Vagina (tissue), 2 donors: ENCODE measurements around the gene EDRF1. TPM values are rescaled to one million over a fixed set of nuclear protein-coding genes. Genes with fewer than 3 reads are reported as not detected.

Experiments used
- DNase-seq, 2 donors: peaks; one replicate each; pipeline ENCODE4 v3.0.0-alpha.2; 2017; ENCODE audit errors: extremely low spot score in 2 of 2
- H3K27ac ChIP-seq: fragments of 200-600 bp; sonication (generic); one replicate; pipeline ENCODE4 v1.5.1; 2019
- H3K27me3 ChIP-seq: fragments of 200-600 bp; sonication (generic); one replicate; pipeline ENCODE4 v1.5.1; 2019
- H3K36me3 ChIP-seq, 2 donors: fragments of 200-600 bp; sonication (generic); one replicate each; pipeline ENCODE4 v1.5.1; 2017 to 2019
- H3K4me1 ChIP-seq: fragments of 200-600 bp; sonication (generic); one replicate; pipeline ENCODE4 v1.5.1; 2019
- H3K4me3 ChIP-seq, 2 donors: fragments of 200-600 bp; sonication (generic); 1 replicate in 1 of 2; 2 replicates in 1 of 2; pipeline ENCODE4 v1.5.1; 2016 to 2019
- H3K9me3 ChIP-seq: fragments of 200-600 bp; sonication (generic); one replicate; pipeline ENCODE4 v1.5.1; 2019
- POLR2A ChIP-seq, 2 donors: fragments of 450-650 bp; IDR thresholded peaks; one replicate each; pipeline ENCODE4 v1.6.1; 2017; ENCODE audit warnings: antibody characterized with exemption in 2 of 2, mild to moderate bottlenecking in 2 of 2, moderate library complexity in 2 of 2
- POLR2AphosphoS5 ChIP-seq, 2 donors: sonication (generic); formaldehyde crosslinking; IDR thresholded peaks; one replicate each; pipeline ENCODE4 v1.9.0; 2017; ENCODE audit warnings: antibody characterized with exemption in 2 of 2, mild to moderate bottlenecking in 2 of 2, low read depth in 1 of 2; ENCODE audit not compliant: insufficient read depth in 1 of 2
- intact Hi-C: fragments of 100-400 bp; cut with DNase I; formaldehyde crosslinking; loops from one replicate; pipeline ENCODE4 v1.15.1; 2023
- total RNA-seq: library from RNA; depleted of rRNA; stranded (reverse); fragments of >200 nt; gene quantifications from one replicate; pipeline ENCODE4 v1.2.3, GENCODE V29; 2016
- TF ChIP-seq, protein P1 (sequence below), 3 experiments: fragments of 450-650 bp in 2 of 3; fragments of 200-600 bp in 1 of 3; sonication (generic) in 1 of 3; IDR thresholded peaks; one replicate each; pipeline ENCODE4 v1.5.1; 2017 to 2019; ENCODE audit warnings: antibody characterized with exemption in 3 of 3, mild to moderate bottlenecking in 2 of 3, moderate library complexity in 2 of 3

Gene EDRF1
- total RNA-seq, 1 donor from 2014 or later: 16.5 TPM

DNA sequence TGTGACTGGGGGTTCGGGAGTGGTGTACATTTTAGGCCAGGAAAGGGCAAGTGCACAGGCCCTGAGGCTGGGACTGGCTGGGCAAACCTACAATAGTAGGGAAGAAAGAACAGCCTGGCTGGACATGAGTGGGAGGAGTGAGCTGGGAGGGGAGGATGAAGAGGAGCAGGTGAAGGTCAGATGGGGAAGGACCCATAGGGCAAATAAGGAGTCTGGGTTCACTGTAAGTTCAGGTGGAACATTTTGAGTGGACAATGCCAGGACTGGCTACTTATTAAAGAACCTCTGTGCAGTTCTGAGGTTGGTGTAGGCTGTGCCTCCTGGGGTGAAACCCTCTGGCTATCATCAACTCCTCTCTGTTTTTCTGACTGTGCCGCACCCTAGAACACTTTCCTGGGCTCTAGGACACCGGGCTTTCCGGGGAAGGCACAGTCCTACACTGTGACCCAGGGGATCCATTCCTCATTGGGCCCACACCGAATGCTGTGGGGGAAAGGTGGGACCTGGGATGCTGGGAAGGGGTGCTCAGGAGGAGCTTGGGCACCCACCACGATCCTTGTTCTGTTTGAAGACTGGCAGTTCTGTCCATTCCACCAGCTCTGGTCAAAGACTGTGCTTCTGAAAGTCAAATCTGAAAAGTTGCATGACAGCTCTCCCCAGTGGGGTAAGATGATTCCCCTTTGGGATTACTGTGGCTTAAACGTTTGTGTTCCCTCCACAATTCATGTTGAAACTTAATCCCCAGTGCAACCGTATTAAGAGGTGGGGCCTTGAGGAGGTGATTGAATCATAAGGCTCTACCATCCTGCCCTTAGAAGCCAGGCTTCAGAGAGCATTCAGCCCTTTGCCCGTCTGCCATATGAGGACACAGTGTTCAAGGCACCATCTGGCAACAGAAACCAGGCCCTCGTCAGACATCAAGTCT is 60.2 kb downstream of the EDRF1 start:
- TF ChIP-seq POLR2A (IDR thresholded peaks at IDR 0.05) (no peak), POLR2AphosphoS5 (IDR thresholded peaks at IDR 0.05; ENCODE audit: insufficient read depth in 1 of 2, low read depth in 1 of 2) (no peak)
- TF ChIP-seq, protein P1, sequence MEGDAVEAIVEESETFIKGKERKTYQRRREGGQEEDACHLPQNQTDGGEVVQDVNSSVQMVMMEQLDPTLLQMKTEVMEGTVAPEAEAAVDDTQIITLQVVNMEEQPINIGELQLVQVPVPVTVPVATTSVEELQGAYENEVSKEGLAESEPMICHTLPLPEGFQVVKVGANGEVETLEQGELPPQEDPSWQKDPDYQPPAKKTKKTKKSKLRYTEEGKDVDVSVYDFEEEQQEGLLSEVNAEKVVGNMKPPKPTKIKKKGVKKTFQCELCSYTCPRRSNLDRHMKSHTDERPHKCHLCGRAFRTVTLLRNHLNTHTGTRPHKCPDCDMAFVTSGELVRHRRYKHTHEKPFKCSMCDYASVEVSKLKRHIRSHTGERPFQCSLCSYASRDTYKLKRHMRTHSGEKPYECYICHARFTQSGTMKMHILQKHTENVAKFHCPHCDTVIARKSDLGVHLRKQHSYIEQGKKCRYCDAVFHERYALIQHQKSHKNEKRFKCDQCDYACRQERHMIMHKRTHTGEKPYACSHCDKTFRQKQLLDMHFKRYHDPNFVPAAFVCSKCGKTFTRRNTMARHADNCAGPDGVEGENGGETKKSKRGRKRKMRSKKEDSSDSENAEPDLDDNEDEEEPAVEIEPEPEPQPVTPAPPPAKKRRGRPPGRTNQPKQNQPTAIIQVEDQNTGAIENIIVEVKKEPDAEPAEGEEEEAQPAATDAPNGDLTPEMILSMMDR (IDR thresholded peaks at IDR 0.05): no peak
- Histone ChIP-seq H3K4me3 (no peak overlapping the region), H3K27ac (no peak overlapping the region), H3K9me3 (no peaks in the 10 kb centered on the region), H3K4me1 (no peaks in the 10 kb centered on the region), H3K36me3 (no peaks in the 10 kb centered on the region), H3K27me3 (no peaks in the 10 kb centered on the region)
- intact Hi-C loops: no loop called here
- DNase-seq: no peak

DNA sequence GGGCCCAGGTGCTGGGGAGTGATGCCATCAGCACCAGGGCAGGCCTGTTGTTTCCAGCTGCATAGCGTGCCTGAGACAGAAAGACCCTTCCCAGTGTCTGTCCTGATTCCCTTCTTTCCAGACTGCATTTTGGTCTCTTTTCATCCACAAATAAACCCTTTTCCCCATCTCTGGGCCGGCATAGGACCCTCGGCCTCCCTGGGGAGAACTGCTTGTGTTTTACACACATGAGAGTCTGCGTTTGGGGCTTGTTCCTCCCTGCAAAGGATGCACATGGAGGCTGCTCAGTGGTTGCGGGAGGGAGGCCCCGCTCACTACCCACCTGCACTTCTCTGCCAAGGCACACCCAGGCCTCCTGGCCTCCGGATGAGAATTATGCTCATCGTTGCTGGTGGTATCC is 61.9 kb downstream of the EDRF1 start:
- TF ChIP-seq POLR2AphosphoS5 (IDR thresholded peaks at IDR 0.05; ENCODE audit: insufficient read depth in 1 of 2, low read depth in 1 of 2) (no peak), POLR2A (IDR thresholded peaks at IDR 0.05) (no peak)
- TF ChIP-seq, protein P1 (IDR thresholded peaks at IDR 0.05): no peak
- H3K4me3 ChIP-seq: no peak overlapping the region
- H3K9me3 ChIP-seq: no peaks in the 10 kb centered on the region
- H3K36me3 ChIP-seq: no peaks in the 10 kb centered on the region
- intact Hi-C loops: no loop called here
- H3K27me3 ChIP-seq: no peaks in the 10 kb centered on the region
- H3K27ac ChIP-seq: no peak overlapping the region
- DNase-seq: no peak
- H3K4me1 ChIP-seq: no peaks in the 10 kb centered on the region

DNA sequence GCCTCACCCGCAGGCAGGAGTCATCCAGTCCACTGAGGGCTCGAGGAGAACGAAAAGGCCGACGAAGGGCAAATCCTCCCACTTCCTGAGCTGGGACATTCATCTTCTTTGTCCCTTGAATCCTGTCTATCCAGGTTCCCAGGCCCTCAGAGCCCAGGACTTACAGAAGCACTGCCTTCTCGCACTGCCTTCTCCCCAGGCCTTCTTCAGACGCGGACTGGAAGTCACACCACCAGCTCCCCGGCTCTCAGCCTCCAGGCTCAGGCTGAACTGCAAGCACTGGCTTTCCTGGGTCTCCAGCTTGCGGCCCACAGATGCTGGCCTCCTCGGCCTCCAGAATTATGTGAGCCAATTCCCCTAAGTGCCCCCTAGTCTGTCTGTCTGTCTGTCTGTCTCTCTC is 62.5 kb downstream of the EDRF1 start:
- no peak overlapping the region for H3K27ac ChIP-seq
- intact Hi-C loops: no loop called here
- DNase-seq: no peak
- TF ChIP-seq POLR2A (IDR thresholded peaks at IDR 0.05) (no peak), POLR2AphosphoS5 (IDR thresholded peaks at IDR 0.05; ENCODE audit: insufficient read depth in 1 of 2, low read depth in 1 of 2) (no peak)
- TF ChIP-seq, protein P1 (IDR thresholded peaks at IDR 0.05): no peak
- no peak overlapping the region for H3K4me3 ChIP-seq
- no peaks in the 10 kb centered on the region for H3K36me3 ChIP-seq
- H3K27me3 ChIP-seq: no peaks in the 10 kb centered on the region
- no peaks in the 10 kb centered on the region for H3K9me3 ChIP-seq
- H3K4me1 ChIP-seq: no peaks in the 10 kb centered on the region

DNA sequence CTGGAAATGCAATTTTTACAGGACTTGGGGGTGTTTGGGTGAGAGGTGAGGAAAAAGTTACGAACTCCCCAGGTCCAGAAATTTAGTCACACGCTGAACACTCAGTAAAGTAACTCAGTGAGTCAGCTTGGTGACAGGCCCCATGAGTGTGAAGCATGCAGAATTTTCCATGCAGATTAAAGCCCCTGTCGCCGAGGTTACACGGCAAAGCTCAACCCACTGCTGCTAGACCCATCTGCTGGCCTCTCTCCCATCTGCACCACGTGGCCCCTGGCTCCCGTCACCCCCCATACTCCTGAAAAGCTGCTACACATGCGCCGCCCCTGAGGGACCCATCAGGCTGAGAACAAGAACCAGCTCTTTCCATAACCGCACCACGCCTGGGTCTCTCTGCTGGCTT is 63.1 kb downstream of the EDRF1 start:
- Histone ChIP-seq H3K27me3 (no peaks in the 10 kb centered on the region), H3K4me3 (no peak overlapping the region), H3K27ac (no peak overlapping the region), H3K36me3 (no peaks in the 10 kb centered on the region), H3K9me3 (no peaks in the 10 kb centered on the region), H3K4me1 (no peaks in the 10 kb centered on the region)
- intact Hi-C loops: no loop called here
- no peak for DNase-seq
- TF ChIP-seq POLR2A (IDR thresholded peaks at IDR 0.05) (no peak), POLR2AphosphoS5 (IDR thresholded peaks at IDR 0.05; ENCODE audit: insufficient read depth in 1 of 2, low read depth in 1 of 2) (no peak)
- TF ChIP-seq, protein P1 (IDR thresholded peaks at IDR 0.05): no peak

DNA sequence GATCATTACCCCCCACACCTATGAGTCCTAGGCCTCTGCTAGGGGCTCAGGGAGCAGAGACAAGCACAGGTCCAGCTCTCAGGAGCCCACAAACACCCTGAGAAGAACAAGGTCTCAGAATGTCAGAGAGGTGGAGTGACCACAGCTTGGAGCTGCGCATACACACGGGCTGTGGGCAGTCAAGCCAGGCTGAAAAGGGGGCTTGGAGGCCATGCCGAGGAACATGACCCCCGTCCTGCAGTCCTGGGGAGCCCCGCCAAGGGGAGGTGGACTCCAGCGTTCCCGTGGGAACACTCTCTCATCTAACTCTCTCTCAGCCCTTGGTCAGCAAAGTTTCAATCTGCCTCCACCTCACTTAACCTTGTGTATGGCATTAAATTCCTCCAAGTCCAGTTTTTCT is 63.9 kb downstream of the EDRF1 start:
- TF ChIP-seq POLR2A (IDR thresholded peaks at IDR 0.05) (no peak), POLR2AphosphoS5 (IDR thresholded peaks at IDR 0.05; ENCODE audit: insufficient read depth in 1 of 2, low read depth in 1 of 2) (no peak)
- TF ChIP-seq, protein P1 (IDR thresholded peaks at IDR 0.05): no peak
- no peak for DNase-seq
- Histone ChIP-seq H3K27me3 (no peaks in the 10 kb centered on the region), H3K27ac (no peak overlapping the region), H3K4me1 (no peaks in the 10 kb centered on the region), H3K36me3 (no peaks in the 10 kb centered on the region), H3K4me3 (no peak overlapping the region), H3K9me3 (no peaks in the 10 kb centered on the region)
- intact Hi-C loops: no loop called here
